ENCODE measurements around the gene HAVCR2. TPM values are rescaled to one million over a fixed set of nuclear protein-coding genes. Genes with fewer than 3 reads are reported as not detected.

HAVCR2 gene
- total and polyA plus RNA-seq, 2 experiments from 2014 or later: 0.49 TPM; not detected in 1

- TF ChIP-seq ZNF462 (CRISPR knock-in tag; IDR thresholded peaks at IDR 0.05) (no peak), EZH2 (IDR thresholded peaks at IDR 0.05; ENCODE audit: low read depth, unreplicated experiment) (no peak), ZNF114 (CRISPR knock-in tag; IDR thresholded peaks at IDR 0.05) (no peak), CREB1 (CRISPR knock-in tag; IDR thresholded peaks at IDR 0.05; ENCODE audit: low read depth) (no peak), EZH2phosphoT487 (IDR thresholded peaks at IDR 0.05; ENCODE audit: unreplicated experiment) (no peak), NANOG (IDR thresholded peaks at IDR 0.05; ENCODE audit: borderline replicate concordance) (no peak), POLR2AphosphoS5 (IDR thresholded peaks at IDR 0.05; ENCODE audit: low read depth) (no peak)
- TF ChIP-seq, protein P1, sequence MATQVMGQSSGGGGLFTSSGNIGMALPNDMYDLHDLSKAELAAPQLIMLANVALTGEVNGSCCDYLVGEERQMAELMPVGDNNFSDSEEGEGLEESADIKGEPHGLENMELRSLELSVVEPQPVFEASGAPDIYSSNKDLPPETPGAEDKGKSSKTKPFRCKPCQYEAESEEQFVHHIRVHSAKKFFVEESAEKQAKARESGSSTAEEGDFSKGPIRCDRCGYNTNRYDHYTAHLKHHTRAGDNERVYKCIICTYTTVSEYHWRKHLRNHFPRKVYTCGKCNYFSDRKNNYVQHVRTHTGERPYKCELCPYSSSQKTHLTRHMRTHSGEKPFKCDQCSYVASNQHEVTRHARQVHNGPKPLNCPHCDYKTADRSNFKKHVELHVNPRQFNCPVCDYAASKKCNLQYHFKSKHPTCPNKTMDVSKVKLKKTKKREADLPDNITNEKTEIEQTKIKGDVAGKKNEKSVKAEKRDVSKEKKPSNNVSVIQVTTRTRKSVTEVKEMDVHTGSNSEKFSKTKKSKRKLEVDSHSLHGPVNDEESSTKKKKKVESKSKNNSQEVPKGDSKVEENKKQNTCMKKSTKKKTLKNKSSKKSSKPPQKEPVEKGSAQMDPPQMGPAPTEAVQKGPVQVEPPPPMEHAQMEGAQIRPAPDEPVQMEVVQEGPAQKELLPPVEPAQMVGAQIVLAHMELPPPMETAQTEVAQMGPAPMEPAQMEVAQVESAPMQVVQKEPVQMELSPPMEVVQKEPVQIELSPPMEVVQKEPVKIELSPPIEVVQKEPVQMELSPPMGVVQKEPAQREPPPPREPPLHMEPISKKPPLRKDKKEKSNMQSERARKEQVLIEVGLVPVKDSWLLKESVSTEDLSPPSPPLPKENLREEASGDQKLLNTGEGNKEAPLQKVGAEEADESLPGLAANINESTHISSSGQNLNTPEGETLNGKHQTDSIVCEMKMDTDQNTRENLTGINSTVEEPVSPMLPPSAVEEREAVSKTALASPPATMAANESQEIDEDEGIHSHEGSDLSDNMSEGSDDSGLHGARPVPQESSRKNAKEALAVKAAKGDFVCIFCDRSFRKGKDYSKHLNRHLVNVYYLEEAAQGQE (IDR thresholded peaks at IDR 0.05; ENCODE audit: unreplicated experiment): no peak
Observed at GRCh38 chr5:157046041-157046440, 62.8 kb downstream of the HAVCR2 start (continued).

Data from GM23338 (cell line).